Gastroesophageal sphincter (tissue), 2 donors: ENCODE measurements around the gene NEDD4L.

Experiments used
- EP300 ChIP-seq: sonication (generic); formaldehyde crosslinking; IDR thresholded peaks from one replicate; pipeline ENCODE4 v1.6.1; 2017; ENCODE audit warnings: antibody characterized with exemption, mild to moderate bottlenecking
- POLR2A ChIP-seq, 2 donors: fragments of 450-650 bp; IDR thresholded peaks; one replicate each; pipeline ENCODE4 v1.6.1; 2017; ENCODE audit warnings: antibody characterized with exemption in 2 of 2, mild to moderate bottlenecking in 2 of 2, moderate library complexity in 1 of 2
- POLR2AphosphoS5 ChIP-seq: sonication (generic); formaldehyde crosslinking; IDR thresholded peaks from one replicate; pipeline ENCODE4 v1.6.1; 2017; ENCODE audit warnings: antibody characterized with exemption

DNA sequence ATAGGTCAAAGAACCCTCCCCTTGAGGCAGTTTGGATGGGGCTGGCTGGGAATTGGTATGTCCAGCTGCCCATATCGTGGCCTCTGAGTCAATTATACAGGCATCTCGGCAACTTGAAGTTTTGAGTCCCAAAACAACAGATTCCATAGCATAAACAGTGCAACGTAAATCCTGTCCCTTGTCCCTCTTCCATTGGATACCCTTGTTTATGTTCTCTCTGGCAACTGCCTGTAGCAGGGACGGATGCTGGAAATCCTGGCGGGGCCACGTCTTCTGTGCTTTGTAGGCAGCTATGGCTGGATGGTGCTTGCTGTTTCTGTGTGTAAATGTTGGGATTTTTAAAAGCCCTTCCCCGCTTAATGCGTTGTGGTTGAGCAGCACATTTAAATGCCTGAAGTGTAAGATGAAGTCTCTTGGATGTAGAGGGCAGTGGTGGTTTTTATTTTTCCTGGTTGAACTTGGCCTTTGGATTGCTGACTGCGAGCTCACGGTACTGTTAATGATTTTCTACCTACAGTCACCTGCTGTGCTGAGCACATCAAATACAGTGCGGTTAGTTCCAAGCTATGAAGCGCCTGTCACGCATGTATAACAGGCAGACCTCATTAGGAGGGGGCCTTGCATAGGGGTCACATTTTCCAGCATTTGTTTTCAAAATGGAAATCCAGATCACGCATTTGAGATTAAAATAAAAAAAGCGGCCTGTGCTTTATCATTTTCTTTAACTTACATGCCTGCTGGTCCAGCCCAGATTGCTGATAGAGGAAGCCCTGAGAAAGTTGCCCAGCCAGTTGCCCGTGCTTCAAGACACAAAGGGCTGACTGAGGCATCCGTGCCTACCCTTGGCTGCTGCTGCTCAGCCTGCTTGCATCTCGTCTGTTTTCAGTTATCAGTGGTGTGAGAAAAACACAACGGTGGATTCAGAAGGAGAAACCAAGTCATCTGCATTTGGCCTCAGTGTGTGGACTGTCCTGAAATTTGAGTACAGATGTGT, 84.7 kb downstream of the NEDD4L start:
- TF ChIP-seq POLR2AphosphoS5 (no peak), EP300 (no peak), POLR2A (IDR thresholded peaks at IDR 0.05) (no peak)
